22Rv1 (cell line): ENCODE results near the gene ST3GAL2.

Experiments used
- ZFX ChIP-seq: fragments of 450-650 bp; IDR thresholded peaks from 2 replicates; pipeline ENCODE4 v1.6.1; 2017; ENCODE audit warnings: antibody characterized with exemption, borderline replicate concordance
- TF ChIP-seq, protein P1 (sequence below): fragments of 450-650 bp; IDR thresholded peaks from 2 replicates; pipeline ENCODE4 v1.5.1; 2017; ENCODE audit warnings: mild to moderate bottlenecking

GRCh38 chr16:70422543-70422942 lies 16.4 kb downstream of the ST3GAL2 start:
- TF ChIP-seq, protein P1, sequence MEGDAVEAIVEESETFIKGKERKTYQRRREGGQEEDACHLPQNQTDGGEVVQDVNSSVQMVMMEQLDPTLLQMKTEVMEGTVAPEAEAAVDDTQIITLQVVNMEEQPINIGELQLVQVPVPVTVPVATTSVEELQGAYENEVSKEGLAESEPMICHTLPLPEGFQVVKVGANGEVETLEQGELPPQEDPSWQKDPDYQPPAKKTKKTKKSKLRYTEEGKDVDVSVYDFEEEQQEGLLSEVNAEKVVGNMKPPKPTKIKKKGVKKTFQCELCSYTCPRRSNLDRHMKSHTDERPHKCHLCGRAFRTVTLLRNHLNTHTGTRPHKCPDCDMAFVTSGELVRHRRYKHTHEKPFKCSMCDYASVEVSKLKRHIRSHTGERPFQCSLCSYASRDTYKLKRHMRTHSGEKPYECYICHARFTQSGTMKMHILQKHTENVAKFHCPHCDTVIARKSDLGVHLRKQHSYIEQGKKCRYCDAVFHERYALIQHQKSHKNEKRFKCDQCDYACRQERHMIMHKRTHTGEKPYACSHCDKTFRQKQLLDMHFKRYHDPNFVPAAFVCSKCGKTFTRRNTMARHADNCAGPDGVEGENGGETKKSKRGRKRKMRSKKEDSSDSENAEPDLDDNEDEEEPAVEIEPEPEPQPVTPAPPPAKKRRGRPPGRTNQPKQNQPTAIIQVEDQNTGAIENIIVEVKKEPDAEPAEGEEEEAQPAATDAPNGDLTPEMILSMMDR = no peak
- no peak for TF ChIP-seq ZFX
